ENCODE measurements around the gene UVRAG.

Gene UVRAG

DNA sequence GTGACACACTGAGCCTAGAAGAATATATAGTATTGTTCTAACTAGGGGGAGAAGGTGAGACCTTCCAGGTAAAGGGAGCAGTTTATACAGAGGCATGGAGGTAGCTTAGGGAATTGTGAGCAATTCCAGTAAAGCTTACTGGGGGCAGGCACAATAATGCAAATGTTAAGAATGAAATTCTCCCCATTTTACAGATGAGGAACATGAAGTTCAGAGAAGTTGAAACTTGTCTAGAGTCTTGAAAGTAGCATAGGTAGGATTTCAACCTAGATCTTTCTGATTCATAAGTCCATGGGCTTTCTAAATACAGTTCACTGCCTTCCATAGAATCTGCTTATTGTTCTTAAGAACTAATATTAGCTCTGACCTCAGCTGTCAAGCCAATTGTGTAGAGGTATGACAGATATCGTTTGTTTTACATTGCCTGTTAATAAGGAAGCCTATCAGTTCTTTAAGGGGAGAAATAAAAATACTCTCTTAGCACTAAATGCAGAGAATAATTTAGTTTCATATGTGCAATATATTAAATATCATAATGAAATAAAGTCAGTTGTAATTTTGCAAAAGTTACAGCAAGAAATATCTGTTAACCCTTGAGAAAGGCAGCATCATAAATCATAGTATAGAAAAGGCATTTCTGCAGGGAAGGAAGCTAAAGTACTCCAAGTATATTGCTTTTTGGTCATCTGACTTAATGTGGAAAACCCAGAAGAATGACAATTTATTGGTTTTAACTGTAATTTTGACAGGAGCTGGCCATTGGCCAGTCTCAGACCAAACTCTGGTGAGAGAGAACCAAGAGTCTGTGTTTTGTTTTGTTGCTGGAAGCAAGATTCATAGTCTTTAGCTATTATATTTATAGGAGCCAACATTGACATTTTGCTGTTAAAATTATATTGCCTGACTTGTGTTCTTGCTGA lies 181.8 kb downstream of the UVRAG start:
- TF ChIP-seq, protein P1, sequence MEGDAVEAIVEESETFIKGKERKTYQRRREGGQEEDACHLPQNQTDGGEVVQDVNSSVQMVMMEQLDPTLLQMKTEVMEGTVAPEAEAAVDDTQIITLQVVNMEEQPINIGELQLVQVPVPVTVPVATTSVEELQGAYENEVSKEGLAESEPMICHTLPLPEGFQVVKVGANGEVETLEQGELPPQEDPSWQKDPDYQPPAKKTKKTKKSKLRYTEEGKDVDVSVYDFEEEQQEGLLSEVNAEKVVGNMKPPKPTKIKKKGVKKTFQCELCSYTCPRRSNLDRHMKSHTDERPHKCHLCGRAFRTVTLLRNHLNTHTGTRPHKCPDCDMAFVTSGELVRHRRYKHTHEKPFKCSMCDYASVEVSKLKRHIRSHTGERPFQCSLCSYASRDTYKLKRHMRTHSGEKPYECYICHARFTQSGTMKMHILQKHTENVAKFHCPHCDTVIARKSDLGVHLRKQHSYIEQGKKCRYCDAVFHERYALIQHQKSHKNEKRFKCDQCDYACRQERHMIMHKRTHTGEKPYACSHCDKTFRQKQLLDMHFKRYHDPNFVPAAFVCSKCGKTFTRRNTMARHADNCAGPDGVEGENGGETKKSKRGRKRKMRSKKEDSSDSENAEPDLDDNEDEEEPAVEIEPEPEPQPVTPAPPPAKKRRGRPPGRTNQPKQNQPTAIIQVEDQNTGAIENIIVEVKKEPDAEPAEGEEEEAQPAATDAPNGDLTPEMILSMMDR (IDR thresholded peaks at IDR 0.05): no peak
- Histone ChIP-seq H3K4me1 (no peaks in the 10 kb centered on the region), H3K9me3 (ENCODE audit: control insufficient read depth, low read length) (no peaks in the 10 kb centered on the region), H3K4me3 (ENCODE audit: low read depth, low read length) (no peak overlapping the region), H3K79me2 (no peaks in the 10 kb centered on the region), H3K9ac (no peak overlapping the region), H3K27me3 (ENCODE audit: control insufficient read depth, insufficient read depth, low read length) (no peaks in the 10 kb centered on the region), H3K36me3 (ENCODE audit: control insufficient read depth, insufficient read depth, low read length) (no peaks in the 10 kb centered on the region), H3K27ac (no peak overlapping the region), H2AFZ (no peak overlapping the region), H3K4me2 (ENCODE audit: low read length) (no peak overlapping the region)

DNA sequence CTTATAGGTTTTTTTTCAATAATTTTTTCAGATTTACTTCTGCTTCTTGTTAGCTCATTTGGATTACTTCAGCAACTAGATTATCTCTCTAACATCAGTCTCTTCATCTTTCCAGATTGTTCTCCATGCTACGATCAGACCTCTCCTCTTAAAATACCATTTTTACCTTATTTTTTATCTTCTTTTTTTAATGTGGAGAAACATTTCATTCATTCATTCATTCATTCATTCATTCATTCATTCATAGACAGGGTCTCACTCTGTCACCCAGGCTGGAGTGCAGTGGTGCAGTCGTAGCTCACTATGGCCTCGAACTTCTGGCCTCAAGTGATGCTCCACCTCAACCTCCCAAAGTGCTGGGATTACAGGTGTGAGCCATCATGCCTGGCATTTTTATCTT lies 189.4 kb downstream of the UVRAG start:
- Histone ChIP-seq H3K79me2 (no peaks in the 10 kb centered on the region), H3K9ac (no peak overlapping the region), H3K4me3 (ENCODE audit: low read depth, low read length) (no peak overlapping the region), H3K4me1 (no peaks in the 10 kb centered on the region), H3K36me3 (ENCODE audit: control insufficient read depth, insufficient read depth, low read length) (no peaks in the 10 kb centered on the region), H2AFZ (no peak overlapping the region), H3K27me3 (ENCODE audit: control insufficient read depth, insufficient read depth, low read length) (no peaks in the 10 kb centered on the region), H3K9me3 (ENCODE audit: control insufficient read depth, low read length) (no peaks in the 10 kb centered on the region), H3K27ac (no peak overlapping the region), H3K4me2 (ENCODE audit: low read length) (no peak overlapping the region)
- TF ChIP-seq, protein P1 (IDR thresholded peaks at IDR 0.05): no peak

DNA sequence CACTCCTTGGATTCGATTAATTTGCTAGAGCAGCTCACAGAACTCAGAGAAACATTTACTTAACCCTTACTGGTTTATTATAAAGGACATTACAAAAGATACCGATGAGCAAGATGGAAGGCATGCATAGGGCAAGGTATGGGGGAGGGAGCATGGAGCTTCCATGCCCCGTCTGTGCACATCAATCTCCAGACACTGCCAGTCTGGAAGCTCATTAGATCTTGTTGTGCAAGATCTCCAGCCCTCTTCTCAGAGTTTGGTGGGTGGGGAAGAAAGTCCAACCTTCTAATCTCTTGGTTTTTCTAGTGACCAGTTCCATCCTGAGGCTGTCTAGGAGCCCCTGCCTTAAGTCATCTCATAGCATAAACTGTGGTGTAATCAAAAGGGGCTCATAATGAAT lies 190.7 kb downstream of the UVRAG start:
- H3K4me3 ChIP-seq (ENCODE audit: low read depth, low read length): no peak overlapping the region
- H3K4me2 ChIP-seq (ENCODE audit: low read length): no peak overlapping the region
- no peak overlapping the region for H3K9ac ChIP-seq
- no peaks in the 10 kb centered on the region for H3K9me3 ChIP-seq (ENCODE audit: control insufficient read depth, low read length)
- H3K36me3 ChIP-seq (ENCODE audit: control insufficient read depth, insufficient read depth, low read length): no peaks in the 10 kb centered on the region
- no peak overlapping the region for H3K27ac ChIP-seq
- H3K27me3 ChIP-seq (ENCODE audit: control insufficient read depth, insufficient read depth, low read length): no peaks in the 10 kb centered on the region
- H3K4me1 ChIP-seq: no peaks in the 10 kb centered on the region
- TF ChIP-seq, protein P1 (IDR thresholded peaks at IDR 0.05): no peak
- no peaks in the 10 kb centered on the region for H3K79me2 ChIP-seq
- no peak overlapping the region for H2AFZ ChIP-seq

DNA sequence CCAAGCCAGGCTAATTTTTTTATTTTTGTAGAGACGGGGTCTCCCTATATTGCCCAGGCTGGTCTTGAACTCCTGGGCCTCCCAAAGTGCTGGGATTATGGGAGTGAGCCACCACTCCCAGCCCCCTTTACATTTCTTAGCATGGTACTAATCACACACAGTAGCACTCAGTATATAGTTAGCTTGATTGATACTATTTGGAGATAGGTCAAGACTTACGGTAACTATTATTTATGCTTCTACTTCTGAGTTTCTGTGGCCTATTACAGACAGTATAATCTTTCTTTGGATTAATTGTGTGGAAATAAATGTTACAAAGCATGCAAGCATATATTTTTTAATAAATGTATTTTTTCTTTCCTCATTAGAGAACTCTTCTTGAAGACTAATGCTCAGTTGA lies 192.2 kb downstream of the UVRAG start:
- H3K4me2 ChIP-seq (ENCODE audit: low read length): no peak overlapping the region
- H3K4me1 ChIP-seq: no peaks in the 10 kb centered on the region
- no peak overlapping the region for H3K27ac ChIP-seq
- H3K36me3 ChIP-seq (ENCODE audit: control insufficient read depth, insufficient read depth, low read length): no peaks in the 10 kb centered on the region
- TF ChIP-seq, protein P1 (IDR thresholded peaks at IDR 0.05): no peak
- H3K9ac ChIP-seq: no peak overlapping the region
- H3K4me3 ChIP-seq (ENCODE audit: low read depth, low read length): no peak overlapping the region
- no peaks in the 10 kb centered on the region for H3K9me3 ChIP-seq (ENCODE audit: control insufficient read depth, low read length)
- H3K27me3 ChIP-seq (ENCODE audit: control insufficient read depth, insufficient read depth, low read length): no peaks in the 10 kb centered on the region
- no peak overlapping the region for H2AFZ ChIP-seq
- no peaks in the 10 kb centered on the region for H3K79me2 ChIP-seq

DNA sequence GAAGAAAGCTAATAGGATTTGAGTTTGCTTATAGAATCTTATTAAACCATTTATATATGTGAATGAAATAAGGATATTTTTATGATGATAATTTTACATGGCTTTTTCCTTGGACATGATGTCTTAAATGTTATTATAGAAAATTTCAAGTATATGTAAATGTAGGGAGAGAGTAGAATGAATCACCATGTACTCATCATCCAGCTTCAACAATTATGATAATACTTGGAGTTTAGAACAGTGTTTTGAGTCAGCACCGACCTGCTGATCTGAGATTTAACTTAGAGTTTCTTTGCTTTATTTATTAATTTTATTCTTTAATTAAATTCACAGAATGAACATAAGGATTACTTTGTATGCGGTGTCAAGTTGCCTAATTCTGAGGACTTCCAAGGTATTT lies 193.5 kb downstream of the UVRAG start:
- Histone ChIP-seq H3K4me2 (ENCODE audit: low read length) (no peak overlapping the region), H3K4me1 (no peaks in the 10 kb centered on the region), H3K27me3 (ENCODE audit: control insufficient read depth, insufficient read depth, low read length) (no peaks in the 10 kb centered on the region), H3K36me3 (ENCODE audit: control insufficient read depth, insufficient read depth, low read length) (no peaks in the 10 kb centered on the region), H2AFZ (no peak overlapping the region), H3K4me3 (ENCODE audit: low read depth, low read length) (no peak overlapping the region), H3K9me3 (ENCODE audit: control insufficient read depth, low read length) (no peaks in the 10 kb centered on the region), H3K27ac (no peak overlapping the region), H3K79me2 (no peaks in the 10 kb centered on the region), H3K9ac (no peak overlapping the region)
- TF ChIP-seq, protein P1 (IDR thresholded peaks at IDR 0.05): no peak

All from parathyroid adenoma (tissue), 2 donors.